ENCODE data around the gene GRM5. TPM values are rescaled to one million over a fixed set of nuclear protein-coding genes. Genes with fewer than 3 reads are reported as not detected.

GRM5 gene
- total RNA-seq, 3 donors from 2014 or later: 0.33 TPM; not detected in 2

- H3K27me3 ChIP-seq: no peaks in the 10 kb centered on the region
- DNase-seq (ENCODE audit: low spot score in 2 of 2): no peak
- H3K9me3 ChIP-seq: no peaks in the 10 kb centered on the region
- no peaks in the 10 kb centered on the region for H3K36me3 ChIP-seq
- no peak for TF ChIP-seq POLR2AphosphoS5 (IDR thresholded peaks at IDR 0.05)
- no peak for TF ChIP-seq POLR2A (IDR thresholded peaks at IDR 0.05)
- TF ChIP-seq CTCF (IDR thresholded peaks at IDR 0.05): no peak
- no peaks in the 10 kb centered on the region for H3K4me1 ChIP-seq
- no peak overlapping the region for H3K4me3 ChIP-seq
- no peak overlapping the region for H3K27ac ChIP-seq
- intact Hi-C loops (cut with DNase I; ENCODE audit: low total_unique reads): no loop called here
These were observed 409.5 kb downstream of the GRM5 start for GRCh38 chr11:88656283-88656682.

GRCh38 chr11:88655656-88656055 is 410.1 kb downstream of the GRM5 start:
- intact Hi-C loops (cut with DNase I; ENCODE audit: low total_unique reads): no loop called here
- no peaks in the 10 kb centered on the region for H3K36me3 ChIP-seq
- no peaks in the 10 kb centered on the region for H3K4me1 ChIP-seq
- no peaks in the 10 kb centered on the region for H3K9me3 ChIP-seq
- no peak for DNase-seq (ENCODE audit: low spot score in 2 of 2)
- no peaks in the 10 kb centered on the region for H3K27me3 ChIP-seq
- H3K27ac ChIP-seq: no peak overlapping the region
- H3K4me3 ChIP-seq: no peak overlapping the region
- TF ChIP-seq POLR2AphosphoS5 (IDR thresholded peaks at IDR 0.05) (no peak), CTCF (IDR thresholded peaks at IDR 0.05) (no peak), POLR2A (IDR thresholded peaks at IDR 0.05) (no peak)

- H3K27ac ChIP-seq: no peak overlapping the region
- H3K4me1 ChIP-seq: no peaks in the 10 kb centered on the region
- no peaks in the 10 kb centered on the region for H3K9me3 ChIP-seq
- no peaks in the 10 kb centered on the region for H3K36me3 ChIP-seq
- H3K4me3 ChIP-seq: no peak overlapping the region
- H3K27me3 ChIP-seq: no peaks in the 10 kb centered on the region
- no peak for DNase-seq (ENCODE audit: low spot score in 2 of 2)
- TF ChIP-seq POLR2A (IDR thresholded peaks at IDR 0.05): no peak
- TF ChIP-seq POLR2AphosphoS5 (IDR thresholded peaks at IDR 0.05): no peak
- TF ChIP-seq CTCF (IDR thresholded peaks at IDR 0.05): no peak
- intact Hi-C loops (cut with DNase I; ENCODE audit: low total_unique reads): no loop called here
These were observed 410.6 kb downstream of the GRM5 start for GRCh38 chr11:88655196-88655595.

GRCh38 chr11:88651556-88651955 is 414.2 kb downstream of the GRM5 start:
- intact Hi-C loops (cut with DNase I; ENCODE audit: low total_unique reads): no loop called here
- no peaks in the 10 kb centered on the region for H3K27me3 ChIP-seq
- H3K36me3 ChIP-seq: no peaks in the 10 kb centered on the region
- H3K4me3 ChIP-seq: no peak overlapping the region
- TF ChIP-seq POLR2AphosphoS5 (IDR thresholded peaks at IDR 0.05): no peak
- TF ChIP-seq CTCF (IDR thresholded peaks at IDR 0.05): no peak
- no peak for TF ChIP-seq POLR2A (IDR thresholded peaks at IDR 0.05)
- no peak overlapping the region for H3K27ac ChIP-seq
- DNase-seq (ENCODE audit: low spot score in 2 of 2): no peak
- H3K9me3 ChIP-seq: no peaks in the 10 kb centered on the region
- no peaks in the 10 kb centered on the region for H3K4me1 ChIP-seq

GRCh38 chr11:88644724-88645123 is 421.1 kb downstream of the GRM5 start:
- Histone ChIP-seq H3K27me3 (no peaks in the 10 kb centered on the region), H3K27ac (no peak overlapping the region), H3K4me1 (no peaks in the 10 kb centered on the region), H3K4me3 (no peak overlapping the region), H3K9me3 (no peaks in the 10 kb centered on the region), H3K36me3 (no peaks in the 10 kb centered on the region)
- intact Hi-C loops (cut with DNase I; ENCODE audit: low total_unique reads): no loop called here
- no peak for TF ChIP-seq CTCF (IDR thresholded peaks at IDR 0.05)
- no peak for TF ChIP-seq POLR2A (IDR thresholded peaks at IDR 0.05)
- no peak for TF ChIP-seq POLR2AphosphoS5 (IDR thresholded peaks at IDR 0.05)
- no peak for DNase-seq (ENCODE audit: low spot score in 2 of 2)
